ENCODE results near the gene ADRA1B.
A peak's percentile ranks its signal among the peaks of the same experiment; 100 is the strongest.
"Not testable (repeated sequence)": the region's sequence is repeated elsewhere in the genome, so short reads cannot be mapped to it uniquely, and the experiment has no call there.

The ADRA1B gene

DNA sequence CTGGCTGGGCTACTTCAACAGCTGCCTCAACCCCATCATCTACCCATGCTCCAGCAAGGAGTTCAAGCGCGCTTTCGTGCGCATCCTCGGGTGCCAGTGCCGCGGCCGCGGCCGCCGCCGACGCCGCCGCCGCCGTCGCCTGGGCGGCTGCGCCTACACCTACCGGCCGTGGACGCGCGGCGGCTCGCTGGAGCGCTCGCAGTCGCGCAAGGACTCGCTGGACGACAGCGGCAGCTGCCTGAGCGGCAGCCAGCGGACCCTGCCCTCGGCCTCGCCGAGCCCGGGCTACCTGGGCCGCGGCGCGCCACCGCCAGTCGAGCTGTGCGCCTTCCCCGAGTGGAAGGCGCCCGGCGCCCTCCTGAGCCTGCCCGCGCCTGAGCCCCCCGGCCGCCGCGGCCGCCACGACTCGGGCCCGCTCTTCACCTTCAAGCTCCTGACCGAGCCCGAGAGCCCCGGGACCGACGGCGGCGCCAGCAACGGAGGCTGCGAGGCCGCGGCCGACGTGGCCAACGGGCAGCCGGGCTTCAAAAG is 55.7 kb downstream of the ADRA1B start:
- no peak for DNase-seq

- no peak for DNase-seq
These were observed 56.5 kb downstream of the ADRA1B start for GRCh38 chr5:159972538-159973362.

DNA sequence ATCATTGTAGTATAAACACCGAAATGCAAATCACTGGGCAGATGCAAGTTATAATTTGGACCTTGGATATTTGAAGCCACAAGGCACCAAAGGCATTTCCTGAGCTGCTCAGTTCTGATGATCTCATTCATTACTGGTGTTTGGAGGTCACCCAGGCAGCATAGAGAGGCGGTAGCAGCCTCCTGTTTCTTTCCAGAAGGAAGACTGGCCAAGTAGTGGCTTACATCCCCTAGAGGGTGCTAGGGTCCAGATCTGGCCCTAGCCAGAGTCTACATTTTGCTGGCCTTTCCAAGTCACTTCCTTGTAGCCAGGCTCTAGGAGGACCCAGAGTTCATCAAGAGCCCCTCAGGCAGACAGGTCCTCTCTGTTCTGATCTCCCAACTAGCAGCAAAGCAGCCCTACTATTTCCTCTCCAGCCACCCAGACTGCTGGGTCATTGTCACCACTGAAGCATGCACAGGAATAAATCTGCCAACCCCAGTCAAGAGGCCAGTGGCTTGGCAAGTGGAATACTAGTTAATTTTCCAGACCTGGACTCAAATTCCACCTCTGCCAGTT is 59.3 kb downstream of the ADRA1B start:
- no peak for DNase-seq

GRCh38 chr5:159976921-159977320 is 60.6 kb downstream of the ADRA1B start:
- no peak for DNase-seq

- DNase-seq: no peak
These were observed 62.1 kb downstream of the ADRA1B start for GRCh38 chr5:159978358-159978757.

DNA sequence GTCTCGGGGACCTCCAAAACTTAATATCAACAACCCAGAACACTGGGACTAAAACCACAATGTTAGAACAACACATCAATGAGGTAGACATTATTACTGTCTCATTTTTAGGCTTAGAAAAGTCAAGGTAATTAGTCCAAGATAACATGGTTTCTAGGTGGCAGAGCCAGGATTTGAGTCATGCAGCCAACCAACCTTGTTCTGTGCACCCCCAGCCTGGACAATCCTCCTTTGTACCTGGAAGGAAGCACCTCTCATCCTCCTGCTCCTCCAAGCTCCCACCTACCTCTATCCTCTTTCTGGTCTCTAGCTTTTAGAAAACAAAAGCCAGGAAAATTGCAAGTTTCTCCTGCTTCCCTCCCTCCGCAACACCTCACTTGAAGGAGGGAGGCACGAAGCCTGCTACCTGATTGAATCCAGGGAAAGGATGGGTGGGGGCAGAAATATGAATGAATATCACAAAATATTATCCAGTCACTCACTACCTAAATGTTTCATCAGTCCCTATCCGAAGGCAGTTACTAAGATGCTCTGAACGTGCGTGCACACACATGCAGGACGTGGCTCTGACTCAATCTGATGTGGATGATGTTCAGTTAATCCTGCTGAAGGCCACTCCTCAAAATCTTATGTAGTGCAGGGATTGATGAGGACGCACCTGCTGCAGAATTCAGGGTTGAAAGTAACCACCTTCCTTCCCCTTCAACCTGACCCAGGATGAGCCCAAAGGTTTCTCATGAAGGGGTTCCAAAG is 66.3 kb downstream of the ADRA1B start:
- no peak for DNase-seq

DNA sequence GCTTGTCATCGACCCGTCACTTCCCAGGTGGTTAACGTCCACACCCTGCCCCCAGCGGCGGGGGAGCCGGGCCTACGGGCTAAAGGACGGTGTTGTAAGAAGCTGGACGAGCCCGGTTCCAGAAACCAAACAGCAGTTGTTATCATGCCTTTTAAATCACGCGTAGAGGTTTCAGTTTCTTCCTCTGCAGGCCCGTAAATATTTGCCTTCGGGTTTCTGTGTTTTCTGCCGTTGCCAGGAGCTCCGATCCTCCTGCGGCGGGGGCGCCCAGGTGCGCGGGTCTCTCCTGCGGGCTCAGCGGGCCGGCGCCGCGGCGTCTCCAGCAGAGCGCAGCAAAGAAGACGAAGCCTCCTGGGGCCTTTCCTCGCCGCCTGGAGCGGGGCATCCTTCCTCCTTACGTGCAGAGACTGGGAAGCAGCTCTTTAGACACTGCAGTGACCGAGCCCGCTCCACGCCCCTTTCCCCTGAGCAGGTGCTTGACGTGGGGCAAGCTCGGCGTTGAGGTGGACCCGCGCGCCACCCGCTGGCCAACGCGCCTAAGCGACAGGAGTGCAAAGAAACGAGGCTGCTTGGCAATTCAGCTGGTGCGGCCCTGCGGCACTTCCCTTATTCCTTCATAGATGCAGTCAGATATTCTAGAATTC is 70.9 kb downstream of the ADRA1B start:
- peak; percentile 54 for DNase-seq

DNA sequence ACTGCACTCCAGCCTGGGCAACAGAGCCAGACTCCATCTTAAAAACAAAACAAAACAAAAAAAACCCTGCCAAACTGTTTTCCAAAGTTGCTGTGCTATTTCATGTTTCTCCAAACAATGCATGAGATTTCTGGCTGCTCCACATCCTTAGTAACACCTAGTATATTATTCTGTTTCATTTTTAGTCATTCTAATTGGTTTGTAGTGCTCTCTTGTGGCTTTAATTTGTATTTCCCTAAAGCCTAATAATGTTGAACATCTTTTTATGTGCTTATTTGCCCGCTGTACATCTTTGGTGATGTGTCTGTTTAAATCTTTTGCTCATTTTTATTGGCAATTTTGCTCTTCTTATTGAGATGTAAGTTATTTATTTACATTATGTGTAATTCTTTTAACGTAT is 74.2 kb downstream of the ADRA1B start:
- no peak for DNase-seq

- DNase-seq: no peak
These were observed 76.3 kb downstream of the ADRA1B start for GRCh38 chr5:159992566-159992965.

DNA sequence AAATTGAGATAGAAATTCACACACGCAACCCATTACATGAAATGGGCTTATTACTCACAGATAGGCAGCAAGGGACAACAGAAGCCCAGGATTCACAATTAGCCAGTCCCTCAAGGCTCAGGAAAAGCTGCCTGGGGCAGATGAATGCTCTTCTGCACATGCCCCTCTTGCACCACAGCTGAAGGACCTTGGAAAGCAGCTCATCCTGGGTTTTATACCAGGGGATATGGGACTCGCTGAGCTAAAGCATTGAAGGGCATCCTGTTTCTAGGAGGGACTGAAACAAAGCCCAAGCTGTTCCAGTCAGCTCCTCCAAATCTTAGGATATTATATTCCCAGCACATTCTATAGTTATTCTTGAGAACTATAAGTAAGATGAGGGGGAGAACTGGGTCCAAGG is 76.9 kb downstream of the ADRA1B start:
- DNase-seq: no peak

DNA sequence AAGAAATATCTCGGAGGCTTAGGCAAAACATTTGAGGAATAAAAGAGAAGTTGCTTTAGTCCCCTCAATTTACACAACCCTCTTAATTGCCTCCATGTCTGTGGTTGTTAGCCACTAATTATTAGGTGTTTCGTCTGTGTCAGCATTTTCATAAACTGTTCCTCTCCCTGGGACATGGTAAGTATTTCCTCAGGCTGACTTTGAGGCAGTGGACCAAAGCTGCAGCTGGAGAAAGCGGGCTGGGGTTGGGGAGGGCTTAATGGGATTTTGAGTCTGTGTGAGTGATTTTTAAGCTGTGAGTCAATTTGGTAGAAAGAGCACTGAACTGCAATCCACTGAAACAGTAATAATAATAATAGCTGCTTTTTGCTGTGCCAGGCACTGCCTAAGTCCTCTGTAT is 79.6 kb downstream of the ADRA1B start:
- no peak for DNase-seq

DNA sequence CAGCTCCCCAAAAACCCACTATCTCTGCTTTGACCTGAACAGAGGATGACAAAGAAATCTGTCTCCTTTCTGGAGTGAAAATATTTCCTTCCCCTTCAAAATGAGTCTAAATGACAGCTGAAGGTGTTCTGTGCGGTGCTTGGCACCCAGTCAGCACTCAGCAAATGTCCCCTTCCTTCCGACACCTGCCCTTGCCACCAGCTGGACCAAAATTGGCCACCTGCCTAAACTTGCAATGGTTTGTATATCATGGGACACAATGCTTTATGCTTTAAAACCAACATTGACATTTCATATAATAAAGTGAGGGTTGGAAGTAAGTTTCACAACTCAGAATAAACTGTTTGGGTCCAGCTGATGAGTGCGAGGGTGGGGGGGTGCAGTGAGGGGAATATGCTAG is 85.2 kb downstream of the ADRA1B start:
- DNase-seq: no peak

- DNase-seq: no peak
These were observed 91.2 kb downstream of the ADRA1B start for GRCh38 chr5:160007514-160007913.

- not testable (repeated sequence) for DNase-seq
These were observed 92.2 kb downstream of the ADRA1B start for GRCh38 chr5:160008529-160008876.

- DNase-seq: peak; percentile 90
These were observed 92.8 kb downstream of the ADRA1B start, which contains the start of gene TTC1 for GRCh38 chr5:160008877-160009590. Gene TTC1, plus strand, starts transcription at chr5:160009139. Its CDS starts 1,390 bp downstream, at chr5:160010529.

DNA sequence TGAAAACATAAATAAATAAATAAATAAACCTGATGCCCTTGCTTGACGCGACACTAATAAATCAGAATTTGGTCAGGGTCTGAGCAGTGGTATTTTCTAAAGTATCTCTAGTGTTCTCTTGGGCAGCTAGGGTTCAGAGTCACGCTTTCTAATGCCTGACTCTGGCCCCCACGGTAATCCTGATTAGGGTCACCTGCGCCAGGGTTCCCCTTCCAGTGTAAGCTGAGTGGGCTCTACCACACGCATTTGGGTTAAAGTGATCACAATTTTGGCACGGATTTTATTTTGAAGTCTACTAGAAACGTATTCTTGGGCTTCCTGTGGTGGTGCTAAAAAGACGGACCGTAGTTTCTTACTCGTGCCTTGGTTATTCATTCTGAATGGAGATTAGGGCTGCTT is 93.3 kb downstream of the ADRA1B start:
- no peak for DNase-seq

DNA sequence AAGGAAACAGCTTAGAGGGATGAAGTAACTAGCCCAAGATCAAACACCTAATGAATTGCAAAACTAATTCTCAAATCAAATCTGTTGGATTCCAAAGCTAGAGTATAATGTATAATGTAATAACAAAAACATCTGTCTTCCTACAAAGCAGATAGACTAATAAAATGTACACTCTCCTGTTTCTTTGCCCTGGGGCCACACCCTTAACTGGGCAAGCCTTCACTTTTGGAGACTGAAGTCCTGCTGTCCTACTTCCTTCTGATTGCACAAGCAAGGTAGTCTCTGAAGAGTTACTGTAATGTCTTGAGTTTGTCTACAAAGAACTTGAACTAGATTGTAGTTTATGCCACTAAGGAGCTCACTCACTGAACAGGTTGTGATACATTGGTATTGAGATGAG is 95.2 kb downstream of the ADRA1B start:
- no peak for DNase-seq

- DNase-seq: not testable (repeated sequence)
These were observed 97.9 kb downstream of the ADRA1B start for GRCh38 chr5:160014197-160014596.

GRCh38 chr5:160018945-160019625 is 102.8 kb downstream of the ADRA1B start:
- no peak for DNase-seq

- DNase-seq: no peak
These were observed 104.0 kb downstream of the ADRA1B start for GRCh38 chr5:160020266-160020770.

DNA sequence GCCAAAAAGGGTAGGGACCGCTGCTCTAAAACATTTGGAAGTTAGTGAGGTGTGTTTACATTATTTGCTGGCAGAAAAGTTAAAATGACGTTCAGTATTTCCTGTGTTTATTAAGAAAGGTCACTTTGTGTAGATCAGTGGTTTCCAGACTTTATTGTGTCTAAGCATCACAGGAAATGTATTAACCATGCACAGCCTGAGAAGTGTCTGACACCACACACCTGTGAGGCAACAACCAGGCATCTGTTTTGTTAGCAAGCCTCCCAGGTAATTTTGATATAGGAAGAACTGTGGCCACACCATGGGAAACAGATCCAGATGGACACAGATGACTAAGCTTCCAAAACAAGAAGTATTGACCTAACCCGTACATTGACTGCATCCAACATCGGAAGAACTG is 104.7 kb downstream of the ADRA1B start:
- DNase-seq: no peak
